Measurements from ENCODE around the gene THBS3. TPM values are rescaled to one million over a fixed set of nuclear protein-coding genes. Genes with fewer than 3 reads are reported as not detected.
"Not testable (repeated sequence)": the region's sequence is repeated elsewhere in the genome, so short reads cannot be mapped to it uniquely, and the experiment has no call there.

Gene THBS3
- total and polyA plus RNA-seq, 9 of the 15 experiments (the other 6 are each of a cell fraction or from before 2014, with no cell fraction given) = 0.59 to 8.3 (median 3.2) TPM

DNA sequence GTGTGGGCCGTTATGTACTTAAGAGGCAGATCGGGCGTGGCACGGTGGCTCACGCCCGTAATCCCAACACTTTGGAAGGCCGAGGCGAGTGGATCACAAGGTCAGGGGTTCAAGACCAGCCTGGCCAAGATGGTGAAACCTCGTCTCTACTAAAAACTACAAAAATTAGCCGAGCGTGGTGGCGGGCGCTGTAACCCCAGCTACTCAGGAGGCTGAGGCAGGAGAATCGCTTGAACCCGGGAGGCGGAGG, 13.8 kb downstream of the THBS3 start (continued):
- TF ChIP-seq FOXA3 (CRISPR knock-in tag; conservative IDR thresholded peaks at IDR 0.05 in 1 of 2, IDR thresholded peaks at IDR 0.05 in 1 of 2) = peak in 1 of 2 experiments; percentile 50; a peak in 1 of 4 replicates
- TF ChIP-seq, protein P1, sequence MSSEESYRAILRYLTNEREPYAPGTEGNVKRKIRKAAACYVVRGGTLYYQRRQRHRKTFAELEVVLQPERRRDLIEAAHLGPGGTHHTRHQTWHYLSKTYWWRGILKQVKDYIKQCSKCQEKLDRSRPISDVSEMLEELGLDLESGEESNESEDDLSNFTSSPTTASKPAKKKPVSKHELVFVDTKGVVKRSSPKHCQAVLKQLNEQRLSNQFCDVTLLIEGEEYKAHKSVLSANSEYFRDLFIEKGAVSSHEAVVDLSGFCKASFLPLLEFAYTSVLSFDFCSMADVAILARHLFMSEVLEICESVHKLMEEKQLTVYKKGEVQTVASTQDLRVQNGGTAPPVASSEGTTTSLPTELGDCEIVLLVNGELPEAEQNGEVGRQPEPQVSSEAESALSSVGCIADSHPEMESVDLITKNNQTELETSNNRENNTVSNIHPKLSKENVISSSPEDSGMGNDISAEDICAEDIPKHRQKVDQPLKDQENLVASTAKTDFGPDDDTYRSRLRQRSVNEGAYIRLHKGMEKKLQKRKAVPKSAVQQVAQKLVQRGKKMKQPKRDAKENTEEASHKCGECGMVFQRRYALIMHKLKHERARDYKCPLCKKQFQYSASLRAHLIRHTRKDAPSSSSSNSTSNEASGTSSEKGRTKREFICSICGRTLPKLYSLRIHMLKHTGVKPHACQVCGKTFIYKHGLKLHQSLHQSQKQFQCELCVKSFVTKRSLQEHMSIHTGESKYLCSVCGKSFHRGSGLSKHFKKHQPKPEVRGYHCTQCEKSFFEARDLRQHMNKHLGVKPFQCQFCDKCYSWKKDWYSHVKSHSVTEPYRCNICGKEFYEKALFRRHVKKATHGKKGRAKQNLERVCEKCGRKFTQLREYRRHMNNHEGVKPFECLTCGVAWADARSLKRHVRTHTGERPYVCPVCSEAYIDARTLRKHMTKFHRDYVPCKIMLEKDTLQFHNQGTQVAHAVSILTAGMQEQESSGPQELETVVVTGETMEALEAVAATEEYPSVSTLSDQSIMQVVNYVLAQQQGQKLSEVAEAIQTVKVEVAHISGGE (CRISPR knock-in tag; IDR thresholded peaks at IDR 0.05) = peak in 1 of 3 experiments; percentile 8; a peak in 1 of 6 replicates
- TF ChIP-seq, protein P2, sequence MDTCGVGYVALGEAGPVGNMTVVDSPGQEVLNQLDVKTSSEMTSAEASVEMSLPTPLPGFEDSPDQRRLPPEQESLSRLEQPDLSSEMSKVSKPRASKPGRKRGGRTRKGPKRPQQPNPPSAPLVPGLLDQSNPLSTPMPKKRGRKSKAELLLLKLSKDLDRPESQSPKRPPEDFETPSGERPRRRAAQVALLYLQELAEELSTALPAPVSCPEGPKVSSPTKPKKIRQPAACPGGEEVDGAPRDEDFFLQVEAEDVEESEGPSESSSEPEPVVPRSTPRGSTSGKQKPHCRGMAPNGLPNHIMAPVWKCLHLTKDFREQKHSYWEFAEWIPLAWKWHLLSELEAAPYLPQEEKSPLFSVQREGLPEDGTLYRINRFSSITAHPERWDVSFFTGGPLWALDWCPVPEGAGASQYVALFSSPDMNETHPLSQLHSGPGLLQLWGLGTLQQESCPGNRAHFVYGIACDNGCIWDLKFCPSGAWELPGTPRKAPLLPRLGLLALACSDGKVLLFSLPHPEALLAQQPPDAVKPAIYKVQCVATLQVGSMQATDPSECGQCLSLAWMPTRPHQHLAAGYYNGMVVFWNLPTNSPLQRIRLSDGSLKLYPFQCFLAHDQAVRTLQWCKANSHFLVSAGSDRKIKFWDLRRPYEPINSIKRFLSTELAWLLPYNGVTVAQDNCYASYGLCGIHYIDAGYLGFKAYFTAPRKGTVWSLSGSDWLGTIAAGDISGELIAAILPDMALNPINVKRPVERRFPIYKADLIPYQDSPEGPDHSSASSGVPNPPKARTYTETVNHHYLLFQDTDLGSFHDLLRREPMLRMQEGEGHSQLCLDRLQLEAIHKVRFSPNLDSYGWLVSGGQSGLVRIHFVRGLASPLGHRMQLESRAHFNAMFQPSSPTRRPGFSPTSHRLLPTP (IDR thresholded peaks at IDR 0.05; ENCODE audit: borderline replicate concordance, extremely low read depth, insufficient read length) = peak; percentile 28
- TF ChIP-seq RBFOX2 (IDR thresholded peaks at IDR 0.05; ENCODE audit: low read depth, low read length) = peak; percentile 42
- TF ChIP-seq, protein P3, sequence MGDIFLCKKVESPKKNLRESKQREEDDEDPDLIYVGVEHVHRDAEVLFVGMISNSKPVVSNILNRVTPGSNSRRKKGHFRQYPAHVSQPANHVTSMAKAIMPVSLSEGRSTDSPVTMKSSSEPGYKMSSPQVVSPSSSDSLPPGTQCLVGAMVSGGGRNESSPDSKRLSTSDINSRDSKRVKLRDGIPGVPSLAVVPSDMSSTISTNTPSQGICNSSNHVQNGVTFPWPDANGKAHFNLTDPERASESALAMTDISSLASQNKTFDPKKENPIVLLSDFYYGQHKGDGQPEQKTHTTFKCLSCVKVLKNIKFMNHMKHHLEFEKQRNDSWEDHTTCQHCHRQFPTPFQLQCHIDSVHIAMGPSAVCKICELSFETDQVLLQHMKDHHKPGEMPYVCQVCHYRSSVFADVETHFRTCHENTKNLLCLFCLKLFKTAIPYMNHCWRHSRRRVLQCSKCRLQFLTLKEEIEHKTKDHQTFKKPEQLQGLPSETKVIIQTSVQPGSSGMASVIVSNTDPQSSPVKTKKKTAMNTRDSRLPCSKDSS (IDR thresholded peaks at IDR 0.05; ENCODE audit: low read depth, partially characterized antibody) = peak; percentile 19
- TF ChIP-seq, protein P4, sequence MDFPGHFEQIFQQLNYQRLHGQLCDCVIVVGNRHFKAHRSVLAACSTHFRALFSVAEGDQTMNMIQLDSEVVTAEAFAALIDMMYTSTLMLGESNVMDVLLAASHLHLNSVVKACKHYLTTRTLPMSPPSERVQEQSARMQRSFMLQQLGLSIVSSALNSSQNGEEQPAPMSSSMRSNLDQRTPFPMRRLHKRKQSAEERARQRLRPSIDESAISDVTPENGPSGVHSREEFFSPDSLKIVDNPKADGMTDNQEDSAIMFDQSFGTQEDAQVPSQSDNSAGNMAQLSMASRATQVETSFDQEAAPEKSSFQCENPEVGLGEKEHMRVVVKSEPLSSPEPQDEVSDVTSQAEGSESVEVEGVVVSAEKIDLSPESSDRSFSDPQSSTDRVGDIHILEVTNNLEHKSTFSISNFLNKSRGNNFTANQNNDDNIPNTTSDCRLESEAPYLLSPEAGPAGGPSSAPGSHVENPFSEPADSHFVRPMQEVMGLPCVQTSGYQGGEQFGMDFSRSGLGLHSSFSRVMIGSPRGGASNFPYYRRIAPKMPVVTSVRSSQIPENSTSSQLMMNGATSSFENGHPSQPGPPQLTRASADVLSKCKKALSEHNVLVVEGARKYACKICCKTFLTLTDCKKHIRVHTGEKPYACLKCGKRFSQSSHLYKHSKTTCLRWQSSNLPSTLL (IDR thresholded peaks at IDR 0.05) = 0 out of 2 replicates have a peak, but pooled peaks have one; percentile 8
- not testable (repeated sequence) for TF ChIP-seq NR2C2 (CRISPR knock-in tag; IDR thresholded peaks at IDR 0.05)
- TF ChIP-seq NR2C2 (tag; IDR thresholded peaks at IDR 0.05) = peak; percentile 54
- TF ChIP-seq, protein P5, sequence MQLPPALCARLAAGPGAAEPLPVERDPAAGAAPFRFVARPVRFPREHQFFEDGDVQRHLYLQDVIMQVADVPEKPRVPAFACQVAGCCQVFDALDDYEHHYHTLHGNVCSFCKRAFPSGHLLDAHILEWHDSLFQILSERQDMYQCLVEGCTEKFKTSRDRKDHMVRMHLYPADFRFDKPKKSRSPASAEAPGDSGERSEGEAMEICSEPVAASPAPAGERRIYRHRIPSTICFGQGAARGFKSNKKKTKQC (CRISPR knock-in tag; IDR thresholded peaks at IDR 0.05) = peak; percentile 2; the same call in 1 of the 2 replicates
